ENCODE data around the gene TMEM87B. TPM values are rescaled to one million over a fixed set of nuclear protein-coding genes. Genes with fewer than 3 reads are reported as not detected.

TMEM87B gene
- polyA plus RNA-seq, 1 donor: 37.5 TPM

DNA sequence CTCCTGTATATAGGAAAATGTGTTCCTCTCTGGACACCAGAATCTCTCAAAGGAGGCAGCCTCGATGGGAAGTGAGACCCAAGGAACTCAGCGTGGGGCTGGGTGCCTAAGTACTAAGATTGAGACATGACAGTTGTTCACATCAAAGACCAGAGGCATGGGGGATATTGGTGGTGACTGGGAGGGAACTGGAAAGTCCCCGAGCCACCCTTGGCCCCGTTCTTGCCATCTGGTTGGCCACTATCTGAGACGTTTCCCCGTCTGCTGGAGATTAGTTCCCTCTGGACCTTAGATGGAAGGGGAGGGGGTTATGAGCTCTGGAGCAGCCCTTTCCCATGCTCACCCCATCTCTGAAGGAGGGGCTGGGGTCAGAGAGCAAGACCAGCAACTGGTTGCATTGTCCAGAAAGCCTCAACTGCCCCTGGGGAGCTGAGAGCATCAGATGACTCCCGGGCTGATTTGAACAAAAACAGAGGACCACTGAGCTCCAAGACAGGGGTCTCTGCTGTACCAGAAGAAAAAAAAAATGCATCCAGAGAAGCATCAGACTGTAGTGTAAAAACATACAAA lies 94.9 kb downstream of the TMEM87B start:
- Histone ChIP-seq H3K27me3 (ENCODE audit: control insufficient read depth, insufficient read depth, low read length) (no peaks in the 10 kb centered on the region), H3K36me3 (ENCODE audit: control insufficient read depth, insufficient read depth, low read length) (no peaks in the 10 kb centered on the region), H3K4me3 (ENCODE audit: low read length) (no peak overlapping the region), H3K4me1 (ENCODE audit: control insufficient read depth, insufficient read depth, low read length) (no peaks in the 10 kb centered on the region), H3K9me3 (ENCODE audit: control insufficient read depth, low read depth, low read length) (no peaks in the 10 kb centered on the region), H3K27ac (ENCODE audit: low read length) (no peak overlapping the region)
- WGBS (ENCODE audit: insufficient coverage, low lambda C conversion rate): 80% methylated on average over 1 of the region's 7 CpGs
- DNase-seq: no peak

DNA sequence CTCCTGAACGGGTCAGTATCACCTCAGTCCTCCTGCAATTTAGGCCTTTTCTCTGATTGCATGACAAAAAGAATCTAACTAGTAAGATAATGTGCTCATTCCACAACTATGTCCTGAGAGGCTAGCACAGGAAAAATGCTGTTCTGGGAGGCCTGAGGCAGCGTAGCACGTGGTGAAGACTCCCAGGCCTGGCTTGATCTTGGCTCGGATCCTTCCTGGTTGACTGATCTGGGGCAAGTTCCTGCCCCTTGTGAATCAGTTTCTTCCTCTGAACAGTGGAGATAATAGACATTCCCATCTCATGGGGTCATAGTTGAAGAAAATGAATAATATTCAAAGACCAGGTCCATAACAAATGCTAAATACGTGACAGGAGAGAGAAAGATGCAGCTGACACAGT lies 95.4 kb downstream of the TMEM87B start:
- no peak for DNase-seq
- 72% methylated on average over 2 of the region's 5 CpGs for WGBS (ENCODE audit: insufficient coverage, low lambda C conversion rate)
- Histone ChIP-seq H3K9me3 (ENCODE audit: control insufficient read depth, low read depth, low read length) (no peaks in the 10 kb centered on the region), H3K27me3 (ENCODE audit: control insufficient read depth, insufficient read depth, low read length) (no peaks in the 10 kb centered on the region), H3K36me3 (ENCODE audit: control insufficient read depth, insufficient read depth, low read length) (no peaks in the 10 kb centered on the region), H3K4me3 (ENCODE audit: low read length) (no peak overlapping the region), H3K4me1 (ENCODE audit: control insufficient read depth, insufficient read depth, low read length) (no peaks in the 10 kb centered on the region), H3K27ac (ENCODE audit: low read length) (no peak overlapping the region)

DNA sequence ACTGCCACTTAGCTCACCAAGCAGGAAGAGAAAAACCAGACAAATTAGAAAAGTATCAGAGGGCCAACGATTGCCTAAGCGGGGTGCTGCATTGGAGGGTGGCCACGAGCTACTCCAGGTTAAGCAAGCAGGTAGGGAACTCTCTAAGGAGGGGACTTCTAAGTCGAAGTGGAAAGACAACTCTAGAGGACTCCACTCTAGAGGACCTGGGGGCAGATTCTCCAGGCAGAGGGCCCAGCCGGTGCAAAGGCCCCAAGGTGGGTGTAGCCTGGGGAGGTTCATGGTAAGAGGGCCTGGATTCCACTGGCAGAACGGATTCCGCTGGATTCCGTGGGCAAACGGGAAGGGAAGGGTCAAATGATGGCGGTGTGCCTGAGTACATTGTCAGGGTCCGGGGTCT lies 95.8 kb downstream of the TMEM87B start:
- Histone ChIP-seq H3K4me3 (ENCODE audit: low read length) (no peak overlapping the region), H3K27me3 (ENCODE audit: control insufficient read depth, insufficient read depth, low read length) (no peaks in the 10 kb centered on the region), H3K4me1 (ENCODE audit: control insufficient read depth, insufficient read depth, low read length) (no peaks in the 10 kb centered on the region), H3K27ac (ENCODE audit: low read length) (no peak overlapping the region), H3K36me3 (ENCODE audit: control insufficient read depth, insufficient read depth, low read length) (no peaks in the 10 kb centered on the region), H3K9me3 (ENCODE audit: control insufficient read depth, low read depth, low read length) (no peaks in the 10 kb centered on the region)
- WGBS (ENCODE audit: insufficient coverage, low lambda C conversion rate): 92% methylated on average over 2 of the region's 11 CpGs
- DNase-seq: no peak

DNA sequence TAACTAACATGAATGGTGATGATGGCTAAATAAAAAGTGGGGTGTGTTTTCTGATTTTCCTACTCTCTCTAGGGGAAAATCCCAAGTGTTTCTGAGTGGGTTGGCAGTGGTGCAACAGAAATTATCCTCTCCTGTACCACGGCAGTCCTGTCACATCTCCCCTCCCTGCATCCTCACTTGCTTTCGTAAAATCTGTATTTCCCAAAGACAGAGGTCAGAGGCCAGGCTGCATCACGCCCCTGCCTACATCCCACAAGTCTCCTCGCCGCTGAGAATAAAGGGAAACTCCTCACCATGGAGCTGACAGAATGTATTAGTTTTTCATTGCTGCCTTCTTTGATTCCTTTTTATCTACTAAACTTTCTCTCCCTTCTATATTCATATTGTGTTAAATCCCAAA lies 96.2 kb downstream of the TMEM87B start:
- Histone ChIP-seq H3K36me3 (ENCODE audit: control insufficient read depth, insufficient read depth, low read length) (no peaks in the 10 kb centered on the region), H3K27ac (ENCODE audit: low read length) (no peak overlapping the region), H3K27me3 (ENCODE audit: control insufficient read depth, insufficient read depth, low read length) (no peaks in the 10 kb centered on the region), H3K4me3 (ENCODE audit: low read length) (no peak overlapping the region), H3K4me1 (ENCODE audit: control insufficient read depth, insufficient read depth, low read length) (no peaks in the 10 kb centered on the region), H3K9me3 (ENCODE audit: control insufficient read depth, low read depth, low read length) (no peaks in the 10 kb centered on the region)
- WGBS (ENCODE audit: insufficient coverage, low lambda C conversion rate): 100% methylated on average over 2 of the region's 5 CpGs
- no peak for DNase-seq

DNA sequence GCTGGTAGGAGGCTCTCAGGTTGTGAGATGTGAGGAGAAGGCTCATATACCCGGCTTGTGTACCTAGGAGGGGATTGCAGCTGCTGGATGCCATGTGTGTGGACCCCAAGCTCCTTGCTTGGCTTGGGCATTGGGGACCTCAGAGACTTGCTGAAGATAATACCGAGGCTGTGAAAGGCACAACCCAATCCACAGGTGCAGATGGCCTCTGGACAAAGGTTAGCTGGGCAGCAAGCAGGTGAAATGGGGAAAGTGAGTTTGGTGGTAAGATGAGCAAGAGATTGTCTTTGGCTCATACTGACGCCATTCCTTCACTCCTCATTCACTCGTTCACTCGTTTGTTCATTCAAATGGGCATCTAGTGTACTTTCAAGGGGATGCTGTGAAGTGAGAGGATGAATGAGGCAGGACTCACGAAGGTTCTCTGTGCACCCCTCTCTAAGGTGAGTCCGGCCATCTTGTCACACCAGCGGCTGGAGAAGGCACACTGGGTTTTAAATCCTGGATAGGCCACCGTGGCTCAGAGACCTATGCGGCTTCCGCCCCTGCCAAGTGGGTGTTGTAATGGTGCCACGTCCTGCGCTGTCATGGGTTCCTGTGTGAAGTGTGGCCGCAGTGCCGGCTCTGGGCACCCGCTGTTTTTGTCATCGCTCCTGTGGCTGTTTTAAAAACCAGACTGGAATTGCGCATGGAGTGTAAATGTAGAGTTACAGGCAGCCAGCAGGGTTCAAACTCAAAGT lies 96.8 kb downstream of the TMEM87B start:
- no CpG with 5 or more reads among the region's 18 CpGs for WGBS (ENCODE audit: insufficient coverage, low lambda C conversion rate)
- no peak overlapping the region for H3K27ac ChIP-seq (ENCODE audit: low read length)
- H3K4me3 ChIP-seq (ENCODE audit: low read length): no peak overlapping the region
- DNase-seq: no peak
- H3K36me3 ChIP-seq (ENCODE audit: control insufficient read depth, insufficient read depth, low read length): no peaks in the 10 kb centered on the region
- no peaks in the 10 kb centered on the region for H3K27me3 ChIP-seq (ENCODE audit: control insufficient read depth, insufficient read depth, low read length)
- H3K9me3 ChIP-seq (ENCODE audit: control insufficient read depth, low read depth, low read length): no peaks in the 10 kb centered on the region
- H3K4me1 ChIP-seq (ENCODE audit: control insufficient read depth, insufficient read depth, low read length): no peaks in the 10 kb centered on the region

DNA sequence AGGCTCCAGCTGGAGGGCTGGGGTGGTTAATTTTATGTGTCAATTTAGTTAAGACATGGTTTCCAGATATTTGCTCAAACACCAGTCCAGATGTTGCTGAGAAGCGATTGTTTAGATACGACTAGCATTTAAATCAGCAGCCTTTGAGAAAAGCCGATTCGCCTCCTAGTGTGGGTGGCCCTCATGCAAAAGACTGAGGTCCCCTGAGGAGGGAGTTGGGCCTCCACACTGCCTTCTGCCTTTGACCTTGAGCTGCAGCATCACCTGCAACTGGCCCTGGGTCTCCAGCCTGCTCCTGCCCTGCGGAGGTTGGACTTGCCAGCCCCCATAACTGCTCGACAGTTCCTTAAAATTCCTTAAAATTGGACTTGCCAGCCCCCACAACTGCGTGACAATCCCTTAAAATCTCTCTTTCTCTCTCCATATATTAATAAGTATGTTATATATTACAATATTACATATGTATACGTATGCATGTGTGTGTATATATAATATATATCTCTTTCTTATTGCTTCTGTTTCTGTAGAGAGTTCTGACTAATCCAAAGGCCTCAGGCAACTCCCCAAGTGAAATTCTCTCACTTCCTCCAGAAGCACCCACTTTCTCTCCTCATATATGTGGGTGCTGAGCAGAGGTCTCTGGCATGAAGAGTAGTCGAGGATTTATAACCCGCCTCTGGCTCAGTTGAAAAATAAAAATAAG lies 97.6 kb downstream of the TMEM87B start:
- no peaks in the 10 kb centered on the region for H3K27me3 ChIP-seq (ENCODE audit: control insufficient read depth, insufficient read depth, low read length)
- WGBS (ENCODE audit: insufficient coverage, low lambda C conversion rate): 100% methylated on average over 1 of the region's 10 CpGs
- H3K4me1 ChIP-seq (ENCODE audit: control insufficient read depth, insufficient read depth, low read length): no peaks in the 10 kb centered on the region
- H3K27ac ChIP-seq (ENCODE audit: low read length): no peak overlapping the region
- no peaks in the 10 kb centered on the region for H3K9me3 ChIP-seq (ENCODE audit: control insufficient read depth, low read depth, low read length)
- DNase-seq: no peak
- no peaks in the 10 kb centered on the region for H3K36me3 ChIP-seq (ENCODE audit: control insufficient read depth, insufficient read depth, low read length)
- H3K4me3 ChIP-seq (ENCODE audit: low read length): no peak overlapping the region

DNA sequence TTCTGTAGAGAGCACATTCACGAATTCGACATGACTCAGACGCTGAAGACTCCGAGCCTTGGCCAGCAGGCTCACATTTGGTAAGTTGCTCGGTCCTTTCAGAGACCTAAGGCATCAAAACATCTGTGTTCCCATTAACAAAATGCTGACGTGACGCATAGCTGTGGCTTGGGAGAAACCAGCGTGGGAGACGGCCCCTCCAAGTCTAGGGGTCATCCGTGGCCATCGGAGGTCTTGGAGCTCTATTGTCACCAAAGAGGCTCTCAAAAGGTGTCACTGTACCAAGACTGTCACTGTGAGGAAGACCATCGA lies 98.1 kb downstream of the TMEM87B start:
- no peaks in the 10 kb centered on the region for H3K4me1 ChIP-seq (ENCODE audit: control insufficient read depth, insufficient read depth, low read length)
- H3K27me3 ChIP-seq (ENCODE audit: control insufficient read depth, insufficient read depth, low read length): no peaks in the 10 kb centered on the region
- no peak overlapping the region for H3K27ac ChIP-seq (ENCODE audit: low read length)
- H3K36me3 ChIP-seq (ENCODE audit: control insufficient read depth, insufficient read depth, low read length): no peaks in the 10 kb centered on the region
- no CpG with 5 or more reads among the region's 12 CpGs for WGBS (ENCODE audit: insufficient coverage, low lambda C conversion rate)
- DNase-seq: no peak
- no peak overlapping the region for H3K4me3 ChIP-seq (ENCODE audit: low read length)
- H3K9me3 ChIP-seq (ENCODE audit: control insufficient read depth, low read depth, low read length): no peaks in the 10 kb centered on the region

DNA sequence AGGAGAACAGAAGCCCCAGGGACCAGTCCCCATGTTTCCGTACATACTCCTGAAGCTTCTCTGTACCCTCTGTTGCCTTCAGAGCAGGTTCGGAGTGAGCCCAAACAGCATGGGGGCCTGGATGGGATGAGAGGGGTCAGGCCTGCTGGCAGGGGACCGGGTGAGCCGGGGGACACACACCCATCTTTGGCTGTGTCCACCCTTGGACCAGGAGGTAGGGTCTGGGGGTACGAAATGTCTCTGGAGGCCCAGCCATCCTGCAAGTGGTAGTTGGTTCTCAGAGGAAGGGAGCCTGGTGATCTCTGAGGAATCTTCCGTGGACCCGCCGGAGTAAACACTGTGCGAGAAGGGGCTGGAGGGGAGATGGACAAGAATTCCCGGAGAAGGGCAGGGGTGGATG lies 98.4 kb downstream of the TMEM87B start:
- Histone ChIP-seq H3K4me1 (ENCODE audit: control insufficient read depth, insufficient read depth, low read length) (no peaks in the 10 kb centered on the region), H3K27ac (ENCODE audit: low read length) (no peak overlapping the region), H3K4me3 (ENCODE audit: low read length) (no peak overlapping the region), H3K27me3 (ENCODE audit: control insufficient read depth, insufficient read depth, low read length) (no peaks in the 10 kb centered on the region), H3K9me3 (ENCODE audit: control insufficient read depth, low read depth, low read length) (no peaks in the 10 kb centered on the region), H3K36me3 (ENCODE audit: control insufficient read depth, insufficient read depth, low read length) (no peaks in the 10 kb centered on the region)
- DNase-seq: no peak
- no CpG with 5 or more reads among the region's 10 CpGs for WGBS (ENCODE audit: insufficient coverage, low lambda C conversion rate)

DNA sequence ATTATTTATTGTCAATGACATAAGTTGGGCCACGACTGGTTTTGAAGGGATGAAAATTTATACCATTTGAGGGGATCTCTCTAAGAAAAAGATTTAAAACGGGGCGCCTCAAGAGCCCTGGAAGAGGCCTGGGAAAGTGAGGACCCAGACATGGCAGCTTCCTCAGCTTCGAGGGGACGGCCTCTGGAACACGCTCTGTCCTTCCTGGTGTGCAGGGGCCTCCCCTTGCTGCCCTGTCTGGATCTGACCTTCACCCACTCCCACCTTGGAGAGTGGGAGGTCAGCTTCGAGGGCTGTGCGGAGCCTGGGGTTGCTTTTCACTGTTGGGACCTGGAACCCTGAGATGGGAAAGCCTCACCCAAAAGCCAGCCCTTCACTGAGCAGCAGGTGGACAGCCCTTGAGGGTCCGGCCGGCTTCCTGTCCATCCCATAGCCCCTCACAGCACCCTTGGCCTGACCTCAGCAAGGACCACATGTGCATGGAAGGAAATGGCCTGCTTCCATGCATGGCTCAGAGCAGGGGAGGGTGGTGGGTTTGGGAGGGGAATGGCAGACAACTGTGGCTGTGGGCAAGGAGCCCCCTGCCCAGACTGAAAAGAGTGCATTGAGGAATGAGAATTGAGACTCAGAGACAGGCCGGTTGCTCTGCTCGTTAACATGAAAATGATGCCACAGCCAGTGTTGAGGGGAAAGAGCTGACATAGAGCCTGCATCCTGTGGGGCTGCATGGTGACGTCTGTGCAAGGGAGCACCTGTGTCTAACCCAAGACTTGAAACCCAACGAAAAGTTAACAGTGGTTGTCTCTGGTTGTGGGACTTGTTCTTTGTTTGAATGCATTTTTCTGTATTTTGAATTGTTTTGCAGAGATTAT lies 99.4 kb downstream of the TMEM87B start:
- Histone ChIP-seq H3K27me3 (ENCODE audit: control insufficient read depth, insufficient read depth, low read length) (no peaks in the 10 kb centered on the region), H3K27ac (ENCODE audit: low read length) (no peak overlapping the region), H3K4me3 (ENCODE audit: low read length) (no peak overlapping the region), H3K9me3 (ENCODE audit: control insufficient read depth, low read depth, low read length) (no peaks in the 10 kb centered on the region), H3K4me1 (ENCODE audit: control insufficient read depth, insufficient read depth, low read length) (no peaks in the 10 kb centered on the region), H3K36me3 (ENCODE audit: control insufficient read depth, insufficient read depth, low read length) (no peaks in the 10 kb centered on the region)
- DNase-seq: no peak
- no CpG with 5 or more reads among the region's 14 CpGs for WGBS (ENCODE audit: insufficient coverage, low lambda C conversion rate)

DNA sequence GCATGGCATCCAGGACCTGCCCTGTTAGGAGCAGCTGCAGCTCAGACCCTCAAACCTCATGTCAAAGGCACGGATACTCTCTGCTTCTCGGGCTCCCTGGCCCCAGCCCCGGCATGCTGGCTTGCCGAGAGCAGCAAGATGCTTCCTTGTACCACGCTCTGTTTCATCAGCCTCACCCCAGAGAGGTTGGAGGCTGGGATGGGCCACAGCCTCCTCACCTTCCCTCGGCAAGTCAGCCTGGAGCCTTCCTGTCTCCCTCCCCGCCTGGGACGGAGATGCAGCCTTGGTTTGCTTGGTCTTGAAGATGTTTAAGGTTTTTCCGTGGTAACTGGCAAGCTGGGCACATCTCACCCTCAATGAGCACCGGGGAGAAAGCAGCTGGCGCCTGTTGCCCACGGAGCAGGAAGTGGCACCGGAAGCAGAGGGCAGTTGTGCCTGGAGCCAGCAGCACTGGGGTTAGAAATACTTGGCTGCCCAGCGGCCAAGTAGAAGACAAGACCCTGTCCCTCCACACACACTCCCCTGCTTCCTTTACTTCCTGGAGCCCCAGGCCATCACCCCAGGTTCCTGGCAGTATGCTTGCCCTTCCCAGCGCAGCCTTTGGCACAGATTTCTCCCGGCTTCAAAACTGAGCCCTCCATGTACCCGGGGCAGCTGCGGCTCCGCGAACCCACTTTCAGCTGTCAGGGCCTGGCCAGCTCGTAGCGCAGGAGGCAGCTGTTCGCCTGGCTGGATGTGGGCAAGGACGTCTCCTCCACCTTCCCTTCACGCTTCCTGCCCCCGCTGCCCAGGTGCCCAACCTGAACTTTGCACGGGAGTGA lies 100.5 kb downstream of the TMEM87B start:
- no peaks in the 10 kb centered on the region for H3K27me3 ChIP-seq (ENCODE audit: control insufficient read depth, insufficient read depth, low read length)
- no CpG with 5 or more reads among the region's 27 CpGs for WGBS (ENCODE audit: insufficient coverage, low lambda C conversion rate)
- H3K27ac ChIP-seq (ENCODE audit: low read length): no peak overlapping the region
- peaks cover 4% of the 10 kb centered on the region for H3K9me3 ChIP-seq (ENCODE audit: control insufficient read depth, low read depth, low read length)
- no peaks in the 10 kb centered on the region for H3K36me3 ChIP-seq (ENCODE audit: control insufficient read depth, insufficient read depth, low read length)
- no peak for DNase-seq
- H3K4me3 ChIP-seq (ENCODE audit: low read length): no peak overlapping the region
- H3K4me1 ChIP-seq (ENCODE audit: control insufficient read depth, insufficient read depth, low read length): no peaks in the 10 kb centered on the region
